ENCODE data around the gene GALNT9. TPM values are rescaled to one million over a fixed set of nuclear protein-coding genes. Genes with fewer than 3 reads are reported as not detected.

The GALNT9 gene
- polyA plus RNA-seq, 2 of the 4 experiments (the other 2 are of a cell fraction), result 0.66 to 2.8 TPM

- Histone ChIP-seq H3K9me3 (no peaks in the 10 kb centered on the region), H3K4me3 (no peak overlapping the region), H3K4me2 (no peak overlapping the region), H3K4me1 (no peaks in the 10 kb centered on the region), H3K27ac (no peak overlapping the region)
- ATAC-seq, result no peak
- DNase-seq (ENCODE audit: low read depth in 1 of 2, low spot score in 1 of 2), result no peak
- TF ChIP-seq HEYL (CRISPR knock-in tag; IDR thresholded peaks at IDR 0.05) (no peak), E2F6 (IDR thresholded peaks at IDR 0.05; ENCODE audit: borderline replicate concordance, low read depth) (no peak), RAD21 (conservative IDR thresholded peaks at IDR 0.05 in 1 of 2, IDR thresholded peaks at IDR 0.05 in 1 of 2) (no peak), JUN (IDR thresholded peaks at IDR 0.05) (no peak), ZNF302 (CRISPR knock-in tag; IDR thresholded peaks at IDR 0.05) (no peak), NR3C1 (IDR thresholded peaks at IDR 0.05) (no peak), RFX5 (IDR thresholded peaks at IDR 0.05) (no peak)
- no peak for FAIRE-seq
- POLR2A ChIA-PET, result no interaction called here
- CTCF ChIA-PET, result interaction anchor here (0.6 to 2.3 kb wide), 5 partner anchors 8 to 208 kb away, joined by 3 to 9 read pairs (median 3); no protein-coding TSS in a partner anchor
- 79% methylated on average over 28 of the region's 36 CpGs for WGBS (ENCODE audit: missing lambda C conversion rate)
Measured at GRCh38 chr12:132207083-132207775, 122.2 kb downstream of the GALNT9 start.

GRCh38 chr12:132206046-132206434 lies 123.3 kb downstream of the GALNT9 start:
- Histone ChIP-seq H3K4me3 (no peak overlapping the region), H3K27ac (no peak overlapping the region), H3K9me3 (no peaks in the 10 kb centered on the region), H3K4me2 (no peak overlapping the region), H3K4me1 (no peaks in the 10 kb centered on the region)
- DNase-seq (ENCODE audit: low read depth in 1 of 2, low spot score in 1 of 2), result no peak
- no peak for FAIRE-seq
- TF ChIP-seq, protein P1, sequence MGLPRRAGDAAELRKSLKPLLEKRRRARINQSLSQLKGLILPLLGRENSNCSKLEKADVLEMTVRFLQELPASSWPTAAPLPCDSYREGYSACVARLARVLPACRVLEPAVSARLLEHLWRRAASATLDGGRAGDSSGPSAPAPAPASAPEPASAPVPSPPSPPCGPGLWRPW (IDR thresholded peaks at IDR 0.05), result no peak
- TF ChIP-seq HOXA7 (CRISPR knock-in tag; IDR thresholded peaks at IDR 0.05), result no peak
- CTCF ChIA-PET, result interaction anchor here (1.7 to 2.3 kb wide), 2 partner anchors 10 to 209 kb away, joined by 3 to 9 read pairs; no protein-coding TSS in a partner anchor
- WGBS (ENCODE audit: missing lambda C conversion rate), result 41% methylated on average over 8 of the region's 14 CpGs
- no peak for ATAC-seq
- POLR2A ChIA-PET, result no interaction called here

DNA sequence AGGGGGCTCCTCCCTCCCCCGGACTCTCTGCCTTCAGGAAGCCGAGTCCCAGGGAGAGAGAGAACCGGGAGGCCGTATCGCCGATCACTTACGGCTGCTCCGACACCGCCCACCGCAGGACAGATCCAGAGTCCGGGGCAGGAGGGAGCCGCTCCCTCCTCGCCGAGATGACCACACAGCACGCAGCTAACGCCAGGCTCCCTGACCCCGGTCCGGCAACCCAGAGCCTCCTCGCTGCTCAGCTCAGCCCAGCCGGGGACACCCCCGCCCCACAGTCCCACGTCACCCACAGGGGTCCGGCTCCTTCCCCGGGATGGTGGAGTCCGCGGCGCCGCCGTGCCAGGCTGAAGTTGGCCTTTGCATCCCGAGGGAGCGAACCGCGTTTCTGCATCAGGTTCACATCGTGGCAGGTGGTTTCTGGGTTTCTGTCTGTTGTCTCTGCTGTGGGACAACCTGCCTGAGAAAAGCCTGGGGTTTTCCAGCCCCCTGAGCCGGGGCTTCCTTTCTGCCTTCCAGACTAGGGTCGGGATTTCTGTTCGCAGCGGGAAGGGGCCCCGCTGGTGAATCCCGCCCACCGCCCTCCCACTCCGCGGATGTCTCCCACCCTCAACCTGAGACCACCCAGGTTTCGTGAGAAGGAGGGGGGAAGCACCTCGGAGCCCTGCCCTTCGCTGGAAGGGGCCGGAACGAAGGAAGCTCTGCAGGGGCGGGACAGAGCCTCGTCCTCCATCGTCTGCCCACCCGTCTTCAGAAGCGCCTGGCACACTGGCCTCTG lies 123.9 kb downstream of the GALNT9 start:
- Histone ChIP-seq H3K4me3 (no peak overlapping the region), H3K9me3 (no peaks in the 10 kb centered on the region), H3K4me1 (no peaks in the 10 kb centered on the region), H3K27ac (no peak overlapping the region), H3K4me2 (peak overlapping the region; percentile 25; the same call in 1 of the 3 replicates)
- 38% methylated on average over 31 of the region's 53 CpGs for WGBS (ENCODE audit: missing lambda C conversion rate)
- ATAC-seq (peak in 1 of 2 experiments; percentile 47; a peak in 3 of 6 replicates), DNase-seq (ENCODE audit: low read depth in 1 of 2, low spot score in 1 of 2) (no peak), FAIRE-seq (no peak)
- ChIA-PET CTCF (interaction anchor here (1.1 to 2.3 kb wide), 3 partner anchors 9 to 209 kb away, joined by 3 to 9 read pairs (median 5); no protein-coding TSS in a partner anchor), POLR2A (no interaction called here)
- TF ChIP-seq ZNF302 (CRISPR knock-in tag; IDR thresholded peaks at IDR 0.05) (no peak), ATOH8 (CRISPR knock-in tag; IDR thresholded peaks at IDR 0.05; ENCODE audit: low read depth) (no peak), HEYL (CRISPR knock-in tag; IDR thresholded peaks at IDR 0.05) (no peak), POLR2AphosphoS2 (conservative IDR thresholded peaks at IDR 0.05; ENCODE audit: low read length) (no peak), RARB (CRISPR knock-in tag; IDR thresholded peaks at IDR 0.05) (no peak), GATA3 (IDR thresholded peaks at IDR 0.05; ENCODE audit: borderline replicate concordance) (no peak), MAZ (IDR thresholded peaks at IDR 0.05; ENCODE audit: borderline replicate concordance, low read depth, low read length) (no peak), CBX8 (IDR thresholded peaks at IDR 0.05) (no peak), CBX2 (IDR thresholded peaks at IDR 0.05; ENCODE audit: borderline replicate concordance, low read depth) (no peak)
- TF ChIP-seq, protein P2, sequence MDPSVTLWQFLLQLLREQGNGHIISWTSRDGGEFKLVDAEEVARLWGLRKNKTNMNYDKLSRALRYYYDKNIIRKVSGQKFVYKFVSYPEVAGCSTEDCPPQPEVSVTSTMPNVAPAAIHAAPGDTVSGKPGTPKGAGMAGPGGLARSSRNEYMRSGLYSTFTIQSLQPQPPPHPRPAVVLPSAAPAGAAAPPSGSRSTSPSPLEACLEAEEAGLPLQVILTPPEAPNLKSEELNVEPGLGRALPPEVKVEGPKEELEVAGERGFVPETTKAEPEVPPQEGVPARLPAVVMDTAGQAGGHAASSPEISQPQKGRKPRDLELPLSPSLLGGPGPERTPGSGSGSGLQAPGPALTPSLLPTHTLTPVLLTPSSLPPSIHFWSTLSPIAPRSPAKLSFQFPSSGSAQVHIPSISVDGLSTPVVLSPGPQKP (IDR thresholded peaks at IDR 0.05; ENCODE audit: low read depth, low read length), result no peak
- TF ChIP-seq, protein P3, sequence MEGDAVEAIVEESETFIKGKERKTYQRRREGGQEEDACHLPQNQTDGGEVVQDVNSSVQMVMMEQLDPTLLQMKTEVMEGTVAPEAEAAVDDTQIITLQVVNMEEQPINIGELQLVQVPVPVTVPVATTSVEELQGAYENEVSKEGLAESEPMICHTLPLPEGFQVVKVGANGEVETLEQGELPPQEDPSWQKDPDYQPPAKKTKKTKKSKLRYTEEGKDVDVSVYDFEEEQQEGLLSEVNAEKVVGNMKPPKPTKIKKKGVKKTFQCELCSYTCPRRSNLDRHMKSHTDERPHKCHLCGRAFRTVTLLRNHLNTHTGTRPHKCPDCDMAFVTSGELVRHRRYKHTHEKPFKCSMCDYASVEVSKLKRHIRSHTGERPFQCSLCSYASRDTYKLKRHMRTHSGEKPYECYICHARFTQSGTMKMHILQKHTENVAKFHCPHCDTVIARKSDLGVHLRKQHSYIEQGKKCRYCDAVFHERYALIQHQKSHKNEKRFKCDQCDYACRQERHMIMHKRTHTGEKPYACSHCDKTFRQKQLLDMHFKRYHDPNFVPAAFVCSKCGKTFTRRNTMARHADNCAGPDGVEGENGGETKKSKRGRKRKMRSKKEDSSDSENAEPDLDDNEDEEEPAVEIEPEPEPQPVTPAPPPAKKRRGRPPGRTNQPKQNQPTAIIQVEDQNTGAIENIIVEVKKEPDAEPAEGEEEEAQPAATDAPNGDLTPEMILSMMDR (IDR thresholded peaks at IDR 0.05), result no peak
- TF ChIP-seq, protein P1 (IDR thresholded peaks at IDR 0.05), result no peak

Data from A549 (cell line).